ENCODE results near the gene BDKRB2. TPM values are rescaled to one million over a fixed set of nuclear protein-coding genes. Genes with fewer than 3 reads are reported as not detected.

BDKRB2 gene
- total RNA-seq, 1 experiment from 2014 or later = 0.15 TPM

DNA sequence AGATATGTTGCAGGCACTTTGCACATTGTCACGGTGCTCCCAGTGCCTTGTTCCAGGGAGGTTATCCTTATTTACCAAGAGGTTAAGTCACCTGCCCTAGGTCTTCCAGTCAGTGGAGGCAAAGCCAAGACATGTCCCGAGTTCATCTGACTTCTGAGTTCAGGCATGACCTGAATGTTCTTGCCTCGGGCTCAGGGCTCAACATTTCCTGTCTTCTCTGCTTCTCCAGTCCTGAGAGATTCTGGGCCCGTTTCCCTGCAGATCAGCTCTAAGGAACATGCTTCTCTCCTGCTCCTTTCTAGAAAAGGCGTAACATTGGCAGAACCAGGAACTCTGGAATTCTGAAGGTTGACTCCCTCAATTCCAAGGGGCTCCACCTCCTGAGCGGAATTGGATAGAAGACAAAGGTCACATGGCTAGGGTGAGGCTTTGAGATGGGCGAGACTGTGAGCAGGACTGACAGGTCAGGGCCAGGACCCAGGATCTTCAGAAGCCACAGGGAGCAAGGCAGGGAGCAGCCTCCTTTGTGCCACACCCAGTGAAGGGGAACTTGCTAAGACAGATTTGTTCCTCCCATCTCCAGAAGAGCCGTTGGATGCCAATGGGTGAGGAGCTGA, 19.9 kb downstream of the BDKRB2 start:
- Histone ChIP-seq H3K27me3 (ENCODE audit: insufficient read depth, low read length) (no peaks in the 10 kb centered on the region), H3K23ac (ENCODE audit: insufficient read length, low read depth, low read length) (no peak overlapping the region), H3K4ac (ENCODE audit: low read depth, low read length) (no peak overlapping the region), H2AFZ (ENCODE audit: low read length) (no peak overlapping the region), H2BK5ac (ENCODE audit: insufficient read length, low read length) (no peak overlapping the region), H3K9ac (ENCODE audit: extremely low read depth, insufficient read length, low read length) (no peak overlapping the region), H4K5ac (ENCODE audit: insufficient read length, low read depth, low read length) (no peak overlapping the region), H3K4me2 (ENCODE audit: insufficient read depth, insufficient read length, low read length) (no peak overlapping the region), H4K8ac (replicated peaks; ENCODE audit: insufficient read length, low read depth, low read length) (no peak overlapping the region), H3K79me2 (ENCODE audit: insufficient read depth, low read length) (no peaks in the 10 kb centered on the region), H2BK120ac (ENCODE audit: low read depth, low read length, poor library complexity, severe bottlenecking) (no peak overlapping the region), H2BK12ac (ENCODE audit: insufficient read length, low read depth, low read length) (no peak overlapping the region), H4K91ac (ENCODE audit: insufficient read length, low read depth, low read length) (no peak overlapping the region), H2BK20ac (ENCODE audit: low read depth, low read length, poor library complexity, severe bottlenecking) (no peak overlapping the region), H3K56ac (ENCODE audit: insufficient read length, low read depth, low read length) (no peak overlapping the region), H2BK15ac (ENCODE audit: low read depth, low read length) (no peak overlapping the region), H3K14ac (ENCODE audit: insufficient read depth, low read length) (no peak overlapping the region), H3K23me2 (ENCODE audit: insufficient read length, low read depth, low read length, poor library complexity, severe bottlenecking) (no peaks in the 10 kb centered on the region), H3K9me3 (ENCODE audit: control insufficient read depth, low read depth, low read length) (peaks cover 5% of the 10 kb centered on the region), H3K79me1 (ENCODE audit: insufficient read depth, low read depth, low read length, poor library complexity, severe bottlenecking) (no peaks in the 10 kb centered on the region), H4K20me1 (ENCODE audit: control insufficient read depth, insufficient read depth, insufficient read length) (no peaks in the 10 kb centered on the region), H3K27ac (ENCODE audit: insufficient read length, low read depth, low read length) (no peak overlapping the region), H2AK5ac (ENCODE audit: insufficient read length, low read length) (no peak overlapping the region), H3K18ac (ENCODE audit: insufficient read length, low read depth, low read length) (no peak overlapping the region), H3T11ph (ENCODE audit: low read length) (no peak overlapping the region), H3K4me1 (ENCODE audit: insufficient read depth, low read length) (no peaks in the 10 kb centered on the region)
- H3K9me3 Mint-ChIP-seq = peaks cover 9 to 12% of the 10 kb centered on the region in 2 experiments
- DNase-seq = no peak
- no CpG with 5 or more reads among the region's 8 CpGs for WGBS (ENCODE audit: extremely low coverage, insufficient read length, low lambda C conversion rate)
- H3K27me3 Mint-ChIP-seq (ENCODE audit: low read depth) = peaks cover 8% of the 10 kb centered on the region
- TF ChIP-seq, protein P1, sequence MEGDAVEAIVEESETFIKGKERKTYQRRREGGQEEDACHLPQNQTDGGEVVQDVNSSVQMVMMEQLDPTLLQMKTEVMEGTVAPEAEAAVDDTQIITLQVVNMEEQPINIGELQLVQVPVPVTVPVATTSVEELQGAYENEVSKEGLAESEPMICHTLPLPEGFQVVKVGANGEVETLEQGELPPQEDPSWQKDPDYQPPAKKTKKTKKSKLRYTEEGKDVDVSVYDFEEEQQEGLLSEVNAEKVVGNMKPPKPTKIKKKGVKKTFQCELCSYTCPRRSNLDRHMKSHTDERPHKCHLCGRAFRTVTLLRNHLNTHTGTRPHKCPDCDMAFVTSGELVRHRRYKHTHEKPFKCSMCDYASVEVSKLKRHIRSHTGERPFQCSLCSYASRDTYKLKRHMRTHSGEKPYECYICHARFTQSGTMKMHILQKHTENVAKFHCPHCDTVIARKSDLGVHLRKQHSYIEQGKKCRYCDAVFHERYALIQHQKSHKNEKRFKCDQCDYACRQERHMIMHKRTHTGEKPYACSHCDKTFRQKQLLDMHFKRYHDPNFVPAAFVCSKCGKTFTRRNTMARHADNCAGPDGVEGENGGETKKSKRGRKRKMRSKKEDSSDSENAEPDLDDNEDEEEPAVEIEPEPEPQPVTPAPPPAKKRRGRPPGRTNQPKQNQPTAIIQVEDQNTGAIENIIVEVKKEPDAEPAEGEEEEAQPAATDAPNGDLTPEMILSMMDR (conservative IDR thresholded peaks at IDR 0.05) = no peak
- peaks cover 6 to 10% of the 10 kb centered on the region in 2 experiments; a peak in 3 of 4 replicates for H3K4me1 Mint-ChIP-seq
- H3K36me3 Mint-ChIP-seq (ENCODE audit: insufficient read depth in 1 of 3, low read depth in 3 of 3) = peaks cover 0 to 9% (median 0%) of the 10 kb centered on the region in 3 experiments; a peak in 4 of 7 replicates
- 0 out of 7 replicates have a peak overlapping the region, but pooled peaks of 1 of the 3 experiments have one; percentile 39 for H3K27ac Mint-ChIP-seq
- H3K4me3 Mint-ChIP-seq = no peak overlapping the region
